IMR-90 (cell line): ENCODE data around the gene GGNBP2. TPM values are rescaled to one million over a fixed set of nuclear protein-coding genes. Genes with fewer than 3 reads are reported as not detected.

Experiments used
- ATAC-seq: fragments of 200-7000 bp; cut with Tn5 transposase; 2 replicates; pipeline ENCODE4 v1.9.1; 2020; ENCODE audit warnings: low read depth, mild to moderate bottlenecking, moderate library complexity
- BruUV-seq: library from RNA; stranded (reverse); fragments of 400-500 nt; replicated peaks from 2 replicates; lab custom pipeline; 2021; lab: Mats Ljungman, UMichigan
- CTCF ChIA-PET: fragments of 300-600 bp; formaldehyde crosslinking; extraction: SDS; loops from one replicate; lab custom pipeline; 2021; ENCODE audit warnings: antibody characterized with exemption; lab: Yijun Ruan, JAX
- POLR2A ChIA-PET: fragments of 300-600 bp; sonication (Branson Sonifier 250); formaldehyde crosslinking; loops from one replicate; lab custom pipeline; 2022; ENCODE audit warnings: antibody characterized with exemption; ENCODE audit not compliant: unreplicated experiment; lab: Charles Lee
- DNase-seq: peaks from one replicate; pipeline ENCODE4 v3.0.0; 2013
- H2AFZ ChIP-seq: replicated peaks from 2 replicates; pipeline ENCODE3; 2013; ENCODE audit warnings: low read length, mild to moderate bottlenecking; ENCODE audit not compliant: poor library complexity
- H2AK5ac ChIP-seq: 2 replicates; pipeline ENCODE4 v1.6.1; 2013; ENCODE audit warnings: low read depth, low read length, inconsistent platforms
- H2AK9ac ChIP-seq: replicated peaks from 2 replicates; pipeline ENCODE3; 2013; ENCODE audit warnings: mild to moderate bottlenecking, low read depth, low read length, moderate library complexity; ENCODE audit not compliant: poor library complexity
- H2BK120ac ChIP-seq: 2 replicates; pipeline ENCODE4 v1.6.1; 2013; ENCODE audit warnings: low read depth, low read length, inconsistent platforms
- H2BK15ac ChIP-seq: 3 replicates; pipeline ENCODE4 v1.6.1; 2013; ENCODE audit warnings: low read depth, low read length, inconsistent platforms
- H2BK20ac ChIP-seq: 2 replicates; pipeline ENCODE4 v1.6.1; 2013; ENCODE audit warnings: low read depth, mild to moderate bottlenecking, inconsistent platforms, low read length, moderate library complexity
- H2BK5ac ChIP-seq: 2 replicates; pipeline ENCODE4 v1.6.1; 2013; ENCODE audit warnings: mild to moderate bottlenecking, low read depth, low read length, inconsistent platforms; ENCODE audit not compliant: poor library complexity, severe bottlenecking
- H3K14ac ChIP-seq: replicated peaks from 2 replicates; pipeline ENCODE4 v1.6.1; 2013; ENCODE audit warnings: low read depth, low read length, inconsistent platforms
- H3K18ac ChIP-seq: 2 replicates; pipeline ENCODE4 v1.6.1; 2013; ENCODE audit warnings: low read depth, low read length, control low read depth
- H3K23ac ChIP-seq: 2 replicates; pipeline ENCODE4 v1.6.1; 2013; ENCODE audit warnings: low read depth, low read length, inconsistent platforms
- H3K27ac ChIP-seq: 2 replicates; pipeline ENCODE4 v1.5.1; 2013; ENCODE audit warnings: mild to moderate bottlenecking, control low read depth, low read length; ENCODE audit not compliant: insufficient read depth
- H3K27me3 ChIP-seq: 2 replicates; pipeline ENCODE4 v1.6.1; 2013; ENCODE audit warnings: low read length; ENCODE audit not compliant: control insufficient read depth, insufficient read depth
- H3K36me3 ChIP-seq: 2 replicates; pipeline ENCODE4 v1.6.1; 2013; ENCODE audit warnings: low read length, mixed read lengths; ENCODE audit not compliant: control insufficient read depth, insufficient read depth
- H3K4ac ChIP-seq: 2 replicates; pipeline ENCODE4 v1.6.1; 2013; ENCODE audit warnings: low read depth, low read length, inconsistent platforms
- H3K4me1 ChIP-seq: 2 replicates; pipeline ENCODE4 v1.6.1; 2013; ENCODE audit warnings: low read length, mixed read lengths; ENCODE audit not compliant: control insufficient read depth, insufficient read depth
- H3K4me2 ChIP-seq: 2 replicates; pipeline ENCODE4 v1.6.1; 2013; ENCODE audit warnings: low read depth, mild to moderate bottlenecking, control low read depth, low read length, moderate library complexity
- H3K4me3 ChIP-seq: 2 replicates; pipeline ENCODE4 v1.5.1; 2013; ENCODE audit warnings: low read depth, mild to moderate bottlenecking, control low read depth, low read length, moderate library complexity; ENCODE audit not compliant: insufficient read depth
- H3K56ac ChIP-seq: 2 replicates; pipeline ENCODE4 v1.6.1; 2013; ENCODE audit warnings: low read length, inconsistent platforms; ENCODE audit not compliant: insufficient read depth; ENCODE audit errors: extremely low read depth
- H3K79me1 ChIP-seq, 2 experiments: 2 replicates each; pipeline ENCODE4 v1.6.1; 2013; ENCODE audit warnings: low read length in 2 of 2, inconsistent platforms in 1 of 2, low read depth in 1 of 2
- H3K9ac ChIP-seq: 2 replicates; pipeline ENCODE4 v1.6.1; 2013; ENCODE audit warnings: low read depth, low read length, control low read depth
- H3K9me1 ChIP-seq: 2 replicates; pipeline ENCODE4 v1.6.1; 2013; ENCODE audit warnings: low read length, inconsistent platforms; ENCODE audit not compliant: insufficient read depth
- H3K9me3 ChIP-seq: 2 replicates; pipeline ENCODE4 v1.6.1; 2013; ENCODE audit warnings: low read length; ENCODE audit not compliant: control insufficient read depth, insufficient read depth
- H4K20me1 ChIP-seq: 2 replicates; pipeline ENCODE4 v1.6.1; 2013; ENCODE audit warnings: low read length, inconsistent platforms; ENCODE audit not compliant: insufficient read depth
- H4K5ac ChIP-seq: 2 replicates; pipeline ENCODE4 v1.6.1; 2013; ENCODE audit warnings: mild to moderate bottlenecking, low read depth, low read length, control low read depth
- H4K8ac ChIP-seq, 2 experiments: 2 replicates each; pipeline ENCODE4 v1.6.1; 2013; ENCODE audit warnings: low read depth in 2 of 2, low read length in 2 of 2, control low read depth in 1 of 2, inconsistent platforms in 1 of 2
- H4K91ac ChIP-seq: 2 replicates; pipeline ENCODE4 v1.6.1; 2013; ENCODE audit warnings: low read depth, low read length, inconsistent platforms; ENCODE audit not compliant: insufficient read depth
- CEBPB ChIP-seq: IDR thresholded peaks from 2 replicates; pipeline ENCODE4 v1.6.1; 2012; ENCODE audit warnings: low read depth, low read length, improper control_type of control experiment
- CTCF ChIP-seq: conservative IDR thresholded peaks from 2 replicates; pipeline ENCODE4 v1.5.1; 2012; ENCODE audit warnings: mild to moderate bottlenecking, low read depth, low read length, improper control_type of control experiment
- FOS ChIP-seq: fragments of 150-350 bp; IDR thresholded peaks from 2 replicates; pipeline ENCODE4 v1.6.1; 2016; ENCODE audit warnings: low read depth, low read length
- MXI1 ChIP-seq: IDR thresholded peaks from 2 replicates; pipeline ENCODE4 v1.6.1; 2012; ENCODE audit warnings: low read depth, mild to moderate bottlenecking, low read length, moderate library complexity, borderline replicate concordance
- NFE2L2 ChIP-seq: fragments of 150-350 bp; IDR thresholded peaks from 2 replicates; pipeline ENCODE4 v1.6.1; 2016; ENCODE audit warnings: low read depth, mild to moderate bottlenecking, low read length
- RCOR1 ChIP-seq: IDR thresholded peaks from 2 replicates; pipeline ENCODE4 v1.6.1; 2012; ENCODE audit warnings: mild to moderate bottlenecking, low read length, improper control_type of control experiment; ENCODE audit not compliant: insufficient replicate concordance
- SMC3 ChIP-seq: fragments of 150-350 bp; IDR thresholded peaks from 2 replicates; pipeline ENCODE4 v1.6.1; 2016; ENCODE audit warnings: low read depth, mild to moderate bottlenecking, antibody characterized with exemption, low read length, moderate library complexity
- WGBS, 2 experiments: methylation state at CpG; one replicate each; pipeline versions ENCODE4 v1.1.5 to v1.1.7; 2013; ENCODE audit warnings: missing lambda C conversion rate in 2 of 2; ENCODE audit not compliant: insufficient read length in 1 of 2; ENCODE audit errors: extremely low coverage in 2 of 2; 5-methylcytosine and 5-hydroxymethylcytosine counted together
- dilution Hi-C: fragments of 300-500 bp; cut with HindIII; formaldehyde crosslinking; loops from one replicate; pipeline ENCODE4 v1.14.3; 2018; ENCODE audit warnings: low sequenced_read_pairs; ENCODE audit not compliant: unreplicated experiment
- in situ Hi-C: fragments of 300-500 bp; cut with MboI; formaldehyde crosslinking; loops from 3 replicates; pipeline ENCODE4 v1.14.3; 2019; ENCODE audit warnings: low sequenced_read_pairs, inconsistent platforms, mixed read lengths
- intact Hi-C: fragments of 100-400 bp; cut with micrococcal nuclease; formaldehyde crosslinking; loops from 2 replicates; pipeline ENCODE4 v1.10.0; 2022
- polyA plus RNA-seq, 3 experiments: library from polyadenylated mRNA; depleted of rRNA; stranded (reverse); fragments of >200 nt; gene quantifications; 2 replicates each; pipeline ENCODE4 v1.2.3, GENCODE V29; 2012; ENCODE audit warnings: low replicate concordance in 1 of 3
- total RNA-seq: library from RNA; depleted of rRNA; stranded (reverse); fragments of >200 nt; gene quantifications from 2 replicates; pipeline ENCODE4 v1.2.3, GENCODE V29; 2012

GGNBP2 gene
- total and polyA plus RNA-seq, 2 of the 4 experiments (the other 2 are of a cell fraction): 40.7 to 56.2 TPM

- Histone ChIP-seq H3K14ac (no peak overlapping the region), H3K36me3 (peaks cover 36% of the 10 kb centered on the region), H2BK15ac (no peak overlapping the region), H3K79me1 (no peaks in the 10 kb centered on the region), H3K56ac (no peak overlapping the region), H4K91ac (no peak overlapping the region), H2BK5ac (no peak overlapping the region), H2AFZ (no peak overlapping the region), H3K9me1 (peaks cover 15% of the 10 kb centered on the region), H3K4ac (no peak overlapping the region), H2BK20ac (no peak overlapping the region), H4K5ac (no peak overlapping the region), H4K20me1 (no peaks in the 10 kb centered on the region), H3K27ac (no peak overlapping the region), H4K8ac (no peak overlapping the region), H2AK5ac (no peak overlapping the region), H3K27me3 (no peaks in the 10 kb centered on the region), H3K4me3 (no peak overlapping the region), H3K9ac (no peak overlapping the region), H3K9me3 (no peaks in the 10 kb centered on the region), H3K4me2 (no peak overlapping the region), H3K18ac (no peak overlapping the region), H2AK9ac (no peak overlapping the region), H3K23ac (no peak overlapping the region), H2BK120ac (no peak overlapping the region), H3K4me1 (no peaks in the 10 kb centered on the region)
- dilution Hi-C loops: no loop called here
- ATAC-seq (no peak), DNase-seq (no peak)
- in situ Hi-C loops: no loop called here
- intact Hi-C loops: no loop called here
- WGBS, 2 experiments: 100% methylated on average over 1 of the region's 5 CpGs; no CpG with 5 or more reads in 1 of the 2 experiments
- no peak for TF ChIP-seq CTCF
- no peak for TF ChIP-seq SMC3
- no peak for TF ChIP-seq FOS
- no peak for TF ChIP-seq CEBPB
- no peak for TF ChIP-seq NFE2L2
- no peak for TF ChIP-seq RCOR1
- TF ChIP-seq MXI1: no peak
- CTCF ChIA-PET: no interaction called here
- no TSS peak for BruUV-seq
- POLR2A ChIA-PET: no interaction called here
Observed at GRCh38 chr17:36512641-36513040, 32.1 kb upstream of the GGNBP2 start.
